NB4 (cell line): ENCODE data around the gene NAPSA.

Experiments
- DNase-seq: peaks from one replicate; pipeline ENCODE4 v3.0.0; 2010; ENCODE audit warnings: low read depth
- H3K4me3 ChIP-seq: one replicate; pipeline ENCODE4 v1.5.1; 2011; ENCODE audit warnings: mild to moderate bottlenecking, low read depth, low read length, moderate library complexity
- MAX ChIP-seq: IDR thresholded peaks from 2 replicates; pipeline ENCODE4 v1.6.1; 2011; ENCODE audit warnings: low read depth, low read length
- MYC ChIP-seq: IDR thresholded peaks from 2 replicates; pipeline ENCODE4 v1.6.1; 2011; ENCODE audit warnings: low read depth, low read length
- POLR2A ChIP-seq: IDR thresholded peaks from 2 replicates; pipeline ENCODE4 v1.6.1; 2011; ENCODE audit warnings: mild to moderate bottlenecking; ENCODE audit not compliant: insufficient read length; ENCODE audit errors: extremely low read depth
- TF ChIP-seq, protein P1 (sequence below): IDR thresholded peaks from one replicate; pipeline ENCODE4 v1.5.1; 2012; ENCODE audit warnings: low read depth, low read length

Gene NAPSA

GRCh38 chr19:50381881-50382729, 16.7 kb upstream of the NAPSA start:
- TF ChIP-seq MAX (no peak), MYC (no peak), POLR2A (no peak)
- TF ChIP-seq, protein P1, sequence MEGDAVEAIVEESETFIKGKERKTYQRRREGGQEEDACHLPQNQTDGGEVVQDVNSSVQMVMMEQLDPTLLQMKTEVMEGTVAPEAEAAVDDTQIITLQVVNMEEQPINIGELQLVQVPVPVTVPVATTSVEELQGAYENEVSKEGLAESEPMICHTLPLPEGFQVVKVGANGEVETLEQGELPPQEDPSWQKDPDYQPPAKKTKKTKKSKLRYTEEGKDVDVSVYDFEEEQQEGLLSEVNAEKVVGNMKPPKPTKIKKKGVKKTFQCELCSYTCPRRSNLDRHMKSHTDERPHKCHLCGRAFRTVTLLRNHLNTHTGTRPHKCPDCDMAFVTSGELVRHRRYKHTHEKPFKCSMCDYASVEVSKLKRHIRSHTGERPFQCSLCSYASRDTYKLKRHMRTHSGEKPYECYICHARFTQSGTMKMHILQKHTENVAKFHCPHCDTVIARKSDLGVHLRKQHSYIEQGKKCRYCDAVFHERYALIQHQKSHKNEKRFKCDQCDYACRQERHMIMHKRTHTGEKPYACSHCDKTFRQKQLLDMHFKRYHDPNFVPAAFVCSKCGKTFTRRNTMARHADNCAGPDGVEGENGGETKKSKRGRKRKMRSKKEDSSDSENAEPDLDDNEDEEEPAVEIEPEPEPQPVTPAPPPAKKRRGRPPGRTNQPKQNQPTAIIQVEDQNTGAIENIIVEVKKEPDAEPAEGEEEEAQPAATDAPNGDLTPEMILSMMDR, result no peak
- no peak overlapping the region for H3K4me3 ChIP-seq
- DNase-seq, result no peak

DNA sequence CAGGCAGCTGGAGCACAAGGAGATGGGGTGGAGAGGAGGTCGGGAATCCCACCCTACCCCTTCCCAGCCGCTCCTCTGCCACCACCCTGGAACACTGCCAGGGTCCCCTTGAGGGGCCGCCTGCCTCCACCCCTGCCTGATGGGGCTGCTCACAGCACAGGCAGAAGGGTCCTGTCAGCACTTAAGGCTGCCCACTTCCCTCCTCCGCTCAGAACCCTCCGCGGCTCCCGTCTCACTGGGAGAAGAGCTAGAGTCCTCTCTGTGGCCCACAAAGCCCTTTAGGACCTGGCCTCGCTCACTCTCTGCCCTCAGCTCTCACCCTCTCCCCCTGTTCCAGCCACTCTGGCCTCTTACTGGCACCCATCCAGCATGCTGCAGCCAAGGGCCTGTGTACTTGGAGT, 15.3 kb upstream of the NAPSA start:
- no peak overlapping the region for H3K4me3 ChIP-seq
- TF ChIP-seq, protein P1, result no peak
- TF ChIP-seq POLR2A (no peak), MYC (no peak), MAX (no peak)
- DNase-seq, result no peak

DNA sequence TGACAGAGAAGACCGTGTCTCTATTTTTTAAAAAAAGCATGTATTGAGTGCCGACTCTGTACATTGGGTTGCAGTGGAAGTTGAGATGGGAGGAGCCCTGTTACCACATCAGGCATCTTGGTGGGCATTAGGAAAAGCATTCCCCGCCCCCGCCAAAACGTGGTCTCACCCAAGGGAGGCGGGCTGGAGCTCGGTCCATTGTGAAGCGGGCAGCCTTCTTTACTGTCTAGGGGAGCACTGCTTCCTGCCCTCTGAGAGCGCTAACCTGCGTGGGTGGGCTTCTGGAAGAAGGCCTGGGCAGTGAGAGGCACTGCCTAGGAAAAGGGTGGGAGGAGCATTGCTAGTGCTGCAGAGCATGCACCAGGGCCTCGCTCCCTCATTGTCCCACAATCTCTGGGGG, 14.7 kb upstream of the NAPSA start:
- DNase-seq, result no peak
- TF ChIP-seq POLR2A (no peak), MYC (no peak), MAX (no peak)
- TF ChIP-seq, protein P1, result no peak
- no peak overlapping the region for H3K4me3 ChIP-seq

DNA sequence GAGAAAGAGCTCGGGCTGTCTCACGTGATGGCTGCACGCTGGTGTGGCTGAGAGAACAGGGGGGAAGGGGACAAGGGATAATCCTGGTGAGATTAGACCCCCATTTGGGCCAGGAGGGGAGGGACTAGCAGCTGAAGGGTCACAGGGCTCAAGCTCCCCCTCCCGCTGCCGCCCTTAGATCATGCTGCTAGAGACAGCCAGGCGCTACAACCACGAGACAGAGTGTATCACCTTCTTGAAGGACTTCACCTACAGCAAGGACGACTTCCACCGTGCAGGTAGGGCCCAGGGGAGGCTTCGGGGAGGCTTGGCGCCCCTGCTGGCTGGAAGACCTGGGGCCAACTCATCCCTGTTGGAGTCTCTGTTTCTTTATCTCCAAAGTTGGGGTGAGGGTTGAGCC, 14.2 kb upstream of the NAPSA start:
- TF ChIP-seq POLR2A, result no peak
- TF ChIP-seq, protein P1, result no peak
- no peak for TF ChIP-seq MAX
- no peak for TF ChIP-seq MYC
- no peak overlapping the region for H3K4me3 ChIP-seq
- no peak for DNase-seq

DNA sequence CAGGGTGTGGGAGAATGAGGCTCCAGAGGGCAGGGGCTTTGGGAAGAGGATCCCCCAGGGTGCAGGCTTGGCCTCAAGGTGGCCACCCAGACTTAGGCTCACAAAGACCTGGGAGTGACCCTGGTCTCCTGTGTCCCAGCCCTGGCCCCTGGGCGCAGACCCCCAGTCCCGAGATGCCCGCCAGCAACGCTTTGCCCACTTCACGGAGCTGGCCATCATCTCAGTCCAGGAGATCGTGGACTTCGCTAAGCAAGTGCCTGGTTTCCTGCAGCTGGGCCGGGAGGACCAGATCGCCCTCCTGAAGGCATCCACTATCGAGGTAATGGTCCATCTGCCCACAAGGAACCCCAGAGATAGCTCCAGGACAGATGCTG, 13.4 kb upstream of the NAPSA start:
- no peak overlapping the region for H3K4me3 ChIP-seq
- no peak for DNase-seq
- TF ChIP-seq MAX (no peak), POLR2A (no peak), MYC (no peak)
- TF ChIP-seq, protein P1, result no peak
